ENCODE results near the gene CCDC18.
A peak's percentile ranks its signal among the peaks of the same experiment; 100 is the strongest.
"Not testable (repeated sequence)": the region's sequence is repeated elsewhere in the genome, so short reads cannot be mapped to it uniquely, and the experiment has no call there.

CCDC18 gene

GRCh38 chr1:93172778-93173177, 7.7 kb upstream of the CCDC18 start:
- DNase-seq: no peak

DNA sequence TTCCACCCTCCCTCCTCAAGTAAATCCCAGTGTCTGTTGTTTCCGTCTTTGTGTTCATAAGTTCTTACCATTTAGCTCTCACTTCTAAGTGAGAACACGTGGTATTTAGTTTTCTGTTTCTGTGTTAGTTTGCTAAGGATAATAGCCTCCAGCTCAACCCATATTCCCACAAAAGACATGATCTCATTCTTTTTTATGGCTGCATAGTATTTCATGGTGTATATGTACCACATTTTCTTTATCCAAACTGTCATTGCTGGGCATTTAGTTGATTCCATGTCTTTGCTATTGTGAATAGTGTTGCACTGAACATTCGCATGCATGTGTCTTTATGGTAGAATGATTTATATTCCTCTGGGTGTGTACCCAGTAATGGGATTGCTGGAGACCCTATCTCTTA, 5.9 kb upstream of the CCDC18 start:
- DNase-seq: not testable (repeated sequence)

DNA sequence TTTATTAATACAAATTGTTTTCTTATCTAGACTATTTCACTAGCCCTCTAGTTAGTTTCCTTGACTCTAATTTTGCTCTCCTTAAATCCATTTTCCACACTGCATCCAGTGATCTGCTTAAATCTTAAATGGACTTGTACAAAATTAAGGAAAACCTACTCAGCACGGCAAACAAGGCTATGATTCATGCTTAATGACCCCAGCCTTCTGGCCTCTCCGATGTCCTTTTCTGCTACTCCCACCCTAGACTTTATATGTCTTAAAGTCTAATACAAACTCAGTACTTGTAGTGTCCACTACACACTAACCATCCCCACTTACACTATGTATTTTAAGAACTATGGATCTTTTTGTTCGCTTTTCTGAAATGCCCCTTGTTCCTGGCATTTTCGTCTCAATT, 2.5 kb upstream of the CCDC18 start:
- no peak for DNase-seq

GRCh38 chr1:93178418-93178817, 2.1 kb upstream of the CCDC18 start:
- DNase-seq: no peak

DNA sequence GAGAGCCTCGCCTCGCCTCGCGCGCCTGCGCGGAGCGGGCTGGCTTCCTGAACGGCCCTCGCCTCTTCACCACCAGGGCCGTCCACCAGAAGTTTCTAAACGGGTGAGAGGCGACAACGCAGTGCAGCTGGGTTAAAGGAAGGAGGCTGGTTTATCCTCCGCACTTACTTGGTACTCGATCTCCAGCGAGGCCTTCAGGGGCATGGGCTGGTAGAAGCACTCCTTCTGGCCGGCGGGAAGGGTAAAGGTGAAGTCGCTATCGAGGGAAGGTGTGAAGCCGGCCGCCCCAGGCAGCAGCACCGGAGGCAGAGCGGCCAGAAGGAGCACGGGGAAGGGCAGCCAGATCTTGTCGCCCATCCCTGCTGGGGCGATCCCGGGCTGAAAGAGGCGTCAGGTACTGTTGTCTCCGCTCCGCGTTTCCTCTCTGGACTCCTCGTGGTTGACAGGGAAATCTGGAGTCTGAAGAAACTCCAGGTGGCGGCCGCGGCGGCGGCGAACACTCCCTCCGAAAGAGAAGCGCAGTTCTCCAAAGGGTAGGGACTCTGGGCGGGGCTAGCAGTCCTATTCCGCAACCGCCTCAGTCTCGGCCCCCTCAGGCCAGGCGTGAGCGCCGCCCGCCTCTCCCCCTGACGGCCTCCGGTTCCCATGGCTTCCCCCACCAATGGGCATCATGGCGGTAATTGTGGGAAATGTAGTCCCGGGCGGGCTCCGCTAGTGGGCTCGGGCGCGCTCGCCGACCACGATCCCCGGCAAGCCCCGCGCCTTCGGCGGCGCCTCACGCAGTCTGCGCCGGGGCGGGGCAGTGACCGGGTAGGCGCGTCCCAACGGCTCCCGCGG, 420 bp upstream of the CCDC18 start, which contains the start of gene TMED5:
TSS of gene TMED5 (minus strand) at position 528 of the 837 bp plus-strand sequence. CDS start at position 357, 171 bp downstream.
- DNase-seq: peak; percentile 97

- DNase-seq: no peak
Observed at GRCh38 chr1:93186667-93187066, 6.1 kb downstream of the CCDC18 start.

DNA sequence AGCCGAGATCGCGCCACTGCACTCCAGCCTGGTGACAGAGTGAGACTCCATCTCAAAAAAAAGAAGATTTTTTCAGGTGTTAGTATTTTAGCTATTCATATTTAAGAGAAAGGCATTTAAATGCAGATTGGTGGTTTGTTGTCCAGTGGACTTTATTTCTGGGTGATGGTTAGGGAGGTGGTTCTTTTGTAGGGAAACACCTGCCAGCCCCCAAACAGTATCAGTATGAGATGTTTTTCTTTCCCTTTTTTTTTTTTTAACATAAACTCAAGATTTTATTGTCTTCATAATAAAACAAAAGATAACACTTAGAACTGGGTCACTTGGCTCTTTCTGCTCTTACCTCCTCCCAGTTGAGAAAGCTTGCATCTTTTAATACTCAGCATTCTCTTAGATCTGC, 9.9 kb downstream of the CCDC18 start:
- DNase-seq: no peak

GRCh38 chr1:93194231-93194990, 13.9 kb downstream of the CCDC18 start:
- DNase-seq: no peak

DNA sequence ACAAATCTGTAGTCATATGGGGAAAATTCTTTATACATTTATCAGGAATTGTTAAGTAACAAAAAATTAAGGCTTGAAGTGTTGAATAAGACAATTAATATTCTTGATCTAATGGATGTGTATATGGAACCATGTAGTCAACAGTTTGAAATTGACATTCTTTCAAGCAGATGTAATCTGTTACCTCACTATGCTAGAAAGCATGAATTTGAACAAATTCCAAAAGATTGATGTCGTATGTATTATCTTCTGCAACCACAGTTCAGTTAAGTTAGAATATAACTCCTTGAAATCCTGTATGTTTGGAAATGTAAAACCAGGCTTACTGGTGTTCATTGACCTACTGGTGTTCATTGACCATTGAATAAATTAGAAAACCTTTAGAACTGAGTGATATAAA, 16.1 kb downstream of the CCDC18 start:
- DNase-seq: no peak

GRCh38 chr1:93199150-93199549, 18.6 kb downstream of the CCDC18 start:
- no peak for DNase-seq

GRCh38 chr1:93200086-93200620, 19.6 kb downstream of the CCDC18 start:
- DNase-seq: no peak

DNA sequence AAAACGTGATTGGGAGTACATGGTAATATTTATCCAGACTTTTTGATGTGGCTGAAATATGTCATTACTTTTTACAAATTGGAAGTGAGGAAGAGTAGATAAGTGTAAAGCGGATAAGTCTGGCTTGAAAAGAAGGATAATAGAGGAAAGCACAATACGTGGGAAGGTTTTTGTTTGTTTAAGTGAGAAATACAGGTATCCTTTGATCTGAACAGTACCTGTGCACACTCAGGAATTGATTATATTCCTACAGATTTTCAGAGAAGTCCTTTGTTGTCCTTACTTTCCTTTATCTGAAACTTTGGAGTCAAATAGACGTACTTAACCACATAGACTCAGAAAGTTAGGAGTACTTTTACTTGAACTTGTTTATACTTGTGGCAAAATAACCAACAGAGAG, 20.2 kb downstream of the CCDC18 start:
- DNase-seq: no peak

- DNase-seq: no peak
Observed at GRCh38 chr1:93205892-93206566, 25.5 kb downstream of the CCDC18 start.

DNA sequence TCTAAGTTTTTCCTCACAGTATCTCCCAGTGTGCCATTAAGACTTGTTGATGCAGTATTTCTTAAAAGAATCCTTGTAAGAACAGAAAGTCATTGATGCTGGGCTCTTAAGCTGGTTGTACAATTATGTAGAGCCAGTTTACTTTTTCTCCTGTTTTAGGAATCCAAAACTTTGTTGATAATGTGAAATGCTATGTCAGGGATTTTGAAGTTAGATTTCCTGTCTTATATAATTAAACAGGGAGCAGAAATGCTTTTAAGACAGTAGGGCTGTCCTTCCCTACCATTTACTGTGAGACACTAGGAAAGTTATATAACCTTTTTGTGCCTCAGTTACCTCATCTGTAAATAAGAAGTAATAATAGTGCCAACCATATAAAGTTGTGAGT, 26.0 kb downstream of the CCDC18 start:
- DNase-seq: no peak

- DNase-seq: no peak
Observed at GRCh38 chr1:93207211-93207610, 26.7 kb downstream of the CCDC18 start.

DNA sequence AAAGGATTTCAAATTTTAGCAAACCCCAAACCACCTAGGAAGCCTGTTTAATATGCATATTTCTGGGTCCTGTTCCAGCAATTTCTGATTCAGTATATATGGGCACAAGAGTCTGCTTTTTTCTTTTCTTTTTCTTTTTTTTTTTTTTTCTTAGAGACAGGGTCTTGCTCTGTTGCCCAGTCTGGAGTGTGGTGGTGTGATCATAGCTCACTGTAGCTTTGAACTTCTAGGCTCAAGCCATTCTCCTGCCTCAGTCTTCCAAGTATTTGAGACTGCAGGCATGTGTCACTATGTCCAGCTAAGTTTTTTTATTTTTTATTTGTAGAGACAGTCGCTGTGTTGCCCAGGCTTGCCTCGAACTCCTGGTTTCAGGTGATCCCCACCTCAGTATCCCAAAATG, 34.8 kb downstream of the CCDC18 start:
- DNase-seq: no peak

DNA sequence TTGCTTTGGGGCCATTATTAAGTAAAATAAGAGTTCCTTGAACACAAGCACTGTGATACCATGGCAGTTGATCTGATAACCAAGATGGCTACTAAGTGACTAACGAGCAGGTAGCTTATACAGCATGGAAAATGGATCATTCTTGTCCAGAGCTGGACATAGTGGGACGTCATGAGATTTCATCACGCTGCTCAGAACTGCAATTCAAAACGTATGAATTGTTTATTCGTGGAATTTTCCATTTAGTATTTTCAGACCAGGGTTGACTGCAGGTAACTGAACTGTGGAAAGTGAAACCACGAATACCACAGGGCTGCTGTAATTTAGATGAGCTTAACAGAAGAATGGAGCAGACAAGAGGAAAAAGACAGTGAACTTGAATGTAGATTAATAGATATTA, 38.9 kb downstream of the CCDC18 start:
- no peak for DNase-seq

DNA sequence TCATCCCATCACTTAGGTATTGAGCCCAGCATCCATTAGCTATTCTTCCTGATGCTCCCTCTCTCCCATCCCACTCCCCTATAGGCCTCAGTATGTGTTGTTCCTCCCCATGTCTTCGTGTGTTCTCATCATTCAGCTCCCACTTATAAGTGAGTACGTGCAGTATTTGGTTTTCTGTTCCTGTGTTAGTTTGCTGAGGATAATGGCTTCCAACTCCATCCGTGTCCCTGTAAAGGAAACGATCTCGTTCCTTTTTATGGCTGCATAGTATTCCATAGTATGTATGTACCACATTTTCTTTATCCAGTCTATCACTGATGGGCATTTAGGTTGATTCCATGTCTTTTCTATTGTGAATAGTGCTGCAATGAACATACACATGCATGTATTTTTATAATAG, 40.2 kb downstream of the CCDC18 start:
- not testable (repeated sequence) for DNase-seq

DNA sequence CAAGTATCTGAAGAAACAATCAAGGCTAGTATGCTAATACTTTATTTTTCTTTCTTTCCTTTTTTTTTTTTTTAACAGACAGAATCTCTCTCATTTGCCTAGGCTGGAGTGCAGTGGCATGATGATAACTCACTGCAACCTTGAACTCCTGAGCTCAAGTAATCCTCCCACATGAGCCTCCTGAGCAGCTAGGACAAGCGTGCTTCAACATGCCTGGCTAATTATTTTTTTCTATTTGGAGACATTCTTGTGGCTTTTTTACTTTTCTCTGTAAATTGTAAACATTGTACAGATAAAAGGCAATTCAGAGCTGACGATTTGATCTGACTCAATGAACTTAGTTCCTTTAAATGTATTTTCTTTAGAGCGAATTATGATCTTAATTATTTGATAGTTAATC, 41.4 kb downstream of the CCDC18 start:
- no peak for DNase-seq

- DNase-seq: no peak
Observed at GRCh38 chr1:93223023-93223675, 42.6 kb downstream of the CCDC18 start.

DNA sequence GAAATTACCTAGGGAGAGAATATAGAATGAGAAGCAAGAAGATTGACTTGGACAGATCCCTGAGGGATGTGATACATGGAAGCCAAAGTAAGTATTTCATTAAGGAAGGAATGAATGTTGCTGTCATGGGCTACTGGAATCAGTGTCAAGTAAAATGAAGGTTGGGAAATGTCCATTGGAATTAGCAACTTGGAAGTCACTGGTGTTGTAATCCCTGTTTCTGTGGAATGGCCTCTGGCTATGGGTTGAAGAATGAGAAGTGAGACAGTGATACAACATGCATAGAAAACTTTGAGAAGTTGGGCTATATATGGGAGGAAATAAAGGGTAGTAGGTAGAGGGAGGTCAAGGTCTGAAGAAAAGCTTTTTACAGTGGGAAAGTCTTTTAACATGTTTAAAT, 54.7 kb downstream of the CCDC18 start:
- DNase-seq: no peak

DNA sequence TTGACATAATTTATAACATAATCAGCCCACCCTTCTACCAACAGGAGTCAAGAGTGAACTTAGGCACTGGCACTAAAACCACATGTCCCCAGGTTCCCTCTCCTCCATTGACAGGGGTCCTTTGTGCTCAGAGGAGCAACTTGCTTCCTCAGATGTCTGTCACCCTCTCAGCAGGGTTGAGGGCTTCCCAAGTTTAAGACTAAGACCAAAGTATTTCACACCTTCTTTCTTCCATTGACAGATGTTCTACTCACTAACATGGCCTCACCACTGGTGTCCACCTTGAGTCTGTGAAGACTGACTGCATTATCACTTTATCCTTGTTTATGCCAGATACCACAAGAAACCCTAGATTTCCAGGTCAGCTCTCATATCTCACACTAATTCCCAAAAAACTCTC, 56.5 kb downstream of the CCDC18 start:
- DNase-seq: no peak

DNA sequence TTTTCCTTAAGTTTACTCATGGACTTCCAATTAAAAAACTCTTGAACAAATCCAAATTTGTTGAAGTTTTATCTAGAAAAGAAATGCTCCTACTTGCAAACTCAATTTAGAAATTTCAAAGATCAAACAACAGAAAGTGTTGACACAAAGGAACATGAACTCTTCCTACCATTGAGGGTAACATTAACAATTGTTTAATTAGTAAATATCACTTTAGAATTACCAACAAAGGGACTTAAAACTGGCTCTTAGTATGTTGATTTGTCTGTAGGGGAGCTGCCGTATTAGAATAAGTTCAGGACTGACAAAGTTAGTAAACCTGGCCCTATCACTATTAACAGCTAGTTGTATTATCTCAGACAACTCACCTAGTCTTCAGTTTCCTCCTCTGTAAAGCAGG, 57.9 kb downstream of the CCDC18 start:
- DNase-seq: no peak
